ENCODE results near the gene USP6NL.

The USP6NL gene

GRCh38 chr10:11593612-11594011, 17.8 kb downstream of the USP6NL start:
- no peak for DNase-seq (ENCODE audit: low read depth)

- DNase-seq (ENCODE audit: low read depth): no peak
Observed at GRCh38 chr10:11589738-11590137, 21.7 kb downstream of the USP6NL start.

GRCh38 chr10:11588873-11589574, 22.4 kb downstream of the USP6NL start:
- no peak for DNase-seq (ENCODE audit: low read depth)

- DNase-seq (ENCODE audit: low read depth): no peak
Observed at GRCh38 chr10:11587722-11588259, 23.7 kb downstream of the USP6NL start.

- DNase-seq (ENCODE audit: low read depth): no peak
Observed at GRCh38 chr10:11586170-11586569, 25.3 kb downstream of the USP6NL start.

GRCh38 chr10:11581213-11581612, 30.2 kb downstream of the USP6NL start:
- DNase-seq (ENCODE audit: low read depth): no peak

GRCh38 chr10:11579885-11580284, 31.6 kb downstream of the USP6NL start:
- DNase-seq (ENCODE audit: low read depth): no peak

- DNase-seq (ENCODE audit: low read depth): peak; percentile 54
Observed at GRCh38 chr10:11578802-11579255, 32.6 kb downstream of the USP6NL start.

GRCh38 chr10:11576092-11576809, 35.2 kb downstream of the USP6NL start:
- no peak for DNase-seq (ENCODE audit: low read depth)

- DNase-seq (ENCODE audit: low read depth): no peak
Observed at GRCh38 chr10:11573497-11573896, 38.0 kb downstream of the USP6NL start.

- no peak for DNase-seq (ENCODE audit: low read depth)
Observed at GRCh38 chr10:11570751-11571150, 40.7 kb downstream of the USP6NL start.

- no peak for DNase-seq (ENCODE audit: low read depth)
Observed at GRCh38 chr10:11569471-11569870, 42.0 kb downstream of the USP6NL start.

- no peak for DNase-seq (ENCODE audit: low read depth)
Observed at GRCh38 chr10:11568578-11568977, 42.9 kb downstream of the USP6NL start.

GRCh38 chr10:11564741-11565140, 46.7 kb downstream of the USP6NL start:
- no peak for DNase-seq (ENCODE audit: low read depth)

- DNase-seq (ENCODE audit: low read depth): no peak
Observed at GRCh38 chr10:11563936-11564335, 47.5 kb downstream of the USP6NL start.

- no peak for DNase-seq (ENCODE audit: low read depth)
Observed at GRCh38 chr10:11562888-11563287, 48.6 kb downstream of the USP6NL start.

- DNase-seq (ENCODE audit: low read depth): no peak
Observed at GRCh38 chr10:11560076-11560709, 51.3 kb downstream of the USP6NL start.

GRCh38 chr10:11557967-11558366, 53.5 kb downstream of the USP6NL start:
- no peak for DNase-seq (ENCODE audit: low read depth)

- no peak for DNase-seq (ENCODE audit: low read depth)
Observed at GRCh38 chr10:11557513-11557912, 53.9 kb downstream of the USP6NL start.

GRCh38 chr10:11555556-11555955, 55.9 kb downstream of the USP6NL start:
- no peak for DNase-seq (ENCODE audit: low read depth)

- no peak for DNase-seq (ENCODE audit: low read depth)
Observed at GRCh38 chr10:11553773-11554381, 57.6 kb downstream of the USP6NL start.

- no peak for DNase-seq (ENCODE audit: low read depth)
Observed at GRCh38 chr10:11551916-11552602, 59.4 kb downstream of the USP6NL start.

Measured in activated T-cell treated with anti-CD3 and anti-CD28 coated beads for 24 hours (primary cell).